DMS 273 (cell line): ENCODE results near the gene SLC4A3.
A peak's percentile ranks its signal among the peaks of the same experiment; 100 is the strongest.
"Not testable (repeated sequence)": the region's sequence is repeated elsewhere in the genome, so short reads cannot be mapped to it uniquely, and the experiment has no call there.

Source experiments
- DNase-seq: peaks from one replicate; lab custom pipeline; 2025; ENCODE audit not compliant: unreplicated experiment; lab: John Stamatoyannopoulos, UW

SLC4A3 gene

GRCh38 chr2:219679571-219679970, 52.1 kb downstream of the SLC4A3 start:
- DNase-seq = no peak

GRCh38 chr2:219680958-219681693, 53.7 kb downstream of the SLC4A3 start:
- no peak for DNase-seq

GRCh38 chr2:219681694-219682300, 54.4 kb downstream of the SLC4A3 start:
- DNase-seq = no peak

- not testable (repeated sequence) for DNase-seq
These were observed 56.0 kb downstream of the SLC4A3 start for GRCh38 chr2:219683474-219683873.

GRCh38 chr2:219684721-219685689, 57.6 kb downstream of the SLC4A3 start:
- DNase-seq = peak; percentile 79

GRCh38 chr2:219687272-219687671, 59.8 kb downstream of the SLC4A3 start:
- no peak for DNase-seq

GRCh38 chr2:219687882-219688559, 60.6 kb downstream of the SLC4A3 start:
- DNase-seq = no peak

- no peak for DNase-seq
These were observed 61.4 kb downstream of the SLC4A3 start for GRCh38 chr2:219688560-219689445.

- DNase-seq = peak; percentile 75
These were observed 62.5 kb downstream of the SLC4A3 start for GRCh38 chr2:219689676-219690628.

GRCh38 chr2:219691571-219691970, 64.1 kb downstream of the SLC4A3 start:
- no peak for DNase-seq
